A549 treated with Hydrocortisone at 1 μM for 4 hours (cell line): Measurements from ENCODE around the gene TPBGL. TPM values are rescaled to one million over a fixed set of nuclear protein-coding genes. Genes with fewer than 3 reads are reported as not detected.

Experiments used
- total RNA-seq: library from RNA; stranded (reverse); fragments of 200-300 nt; extraction: Qiagen RNA extraction; gene quantifications from 5 replicates; pipeline ENCODE4 v1.2.3, GENCODE V29; 2022

The TPBGL gene
- 0.09 to 0.28 TPM (median 0.14 TPM) in 5 replicates for total RNA-seq

GRCh38 chr11:75240311-75241035 is at the start of gene TPBGL:
TPBGL (plus strand) TSS chr11:75240774; CDS start chr11:75241050, 276 bp downstream.

Other genes starting within 250 kb of the TPBGL start
- not detected in 5 replicates for gene OR2AT4, start 143.9 kb upstream of the TPBGL start, total RNA-seq
- gene SLCO2B1, start 89.7 kb upstream of the TPBGL start, total RNA-seq: 3.0 to 5.2 TPM (median 3.6 TPM) in 5 replicates
- 10.3 to 19.3 TPM (median 17.6 TPM) in 5 replicates for gene ARRB1, start 110.9 kb downstream of the TPBGL start, total RNA-seq
- 3,265 to 4,666 TPM (median 3,450 TPM) in 5 replicates for gene RPS3, start 158.7 kb downstream of the TPBGL start, total RNA-seq
- gene KLHL35, start 192.4 kb downstream of the TPBGL start, total RNA-seq: 0.82 to 1.5 TPM (median 0.89 TPM) in 5 replicates